ENCODE measurements around the gene NUMB. TPM values are rescaled to one million over a fixed set of nuclear protein-coding genes. Genes with fewer than 3 reads are reported as not detected.

Gene NUMB
- total RNA-seq, 4 donors from 2014 or later, result 43.1 to 83.4 (median 50.2) TPM

DNA sequence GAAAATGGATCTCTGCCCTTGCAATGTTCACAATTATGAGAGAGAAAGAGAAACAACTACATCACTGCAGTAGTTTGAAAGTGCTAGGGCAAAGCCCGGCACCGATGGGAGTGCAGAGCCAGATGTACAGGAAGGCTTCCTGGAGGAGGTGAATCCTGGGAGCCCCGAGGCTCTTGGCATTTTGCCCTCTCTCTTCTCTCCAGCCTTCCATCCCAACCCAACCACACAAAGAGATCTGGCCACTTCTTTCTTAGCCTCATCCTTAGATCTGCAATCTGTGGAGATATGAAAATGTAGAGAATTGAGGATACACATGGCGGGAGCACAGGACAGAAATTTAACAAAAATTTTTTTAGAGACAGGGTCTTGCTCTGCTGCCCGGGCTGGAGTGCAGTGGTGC, 224.3 kb downstream of the NUMB start:
- H3K4me3 ChIP-seq, result no peak overlapping the region
- TF ChIP-seq POLR2AphosphoS5 (IDR thresholded peaks at IDR 0.05) (no peak), EP300 (IDR thresholded peaks at IDR 0.05) (no peak), POLR2A (IDR thresholded peaks at IDR 0.05) (no peak)
- TF ChIP-seq, protein P1, sequence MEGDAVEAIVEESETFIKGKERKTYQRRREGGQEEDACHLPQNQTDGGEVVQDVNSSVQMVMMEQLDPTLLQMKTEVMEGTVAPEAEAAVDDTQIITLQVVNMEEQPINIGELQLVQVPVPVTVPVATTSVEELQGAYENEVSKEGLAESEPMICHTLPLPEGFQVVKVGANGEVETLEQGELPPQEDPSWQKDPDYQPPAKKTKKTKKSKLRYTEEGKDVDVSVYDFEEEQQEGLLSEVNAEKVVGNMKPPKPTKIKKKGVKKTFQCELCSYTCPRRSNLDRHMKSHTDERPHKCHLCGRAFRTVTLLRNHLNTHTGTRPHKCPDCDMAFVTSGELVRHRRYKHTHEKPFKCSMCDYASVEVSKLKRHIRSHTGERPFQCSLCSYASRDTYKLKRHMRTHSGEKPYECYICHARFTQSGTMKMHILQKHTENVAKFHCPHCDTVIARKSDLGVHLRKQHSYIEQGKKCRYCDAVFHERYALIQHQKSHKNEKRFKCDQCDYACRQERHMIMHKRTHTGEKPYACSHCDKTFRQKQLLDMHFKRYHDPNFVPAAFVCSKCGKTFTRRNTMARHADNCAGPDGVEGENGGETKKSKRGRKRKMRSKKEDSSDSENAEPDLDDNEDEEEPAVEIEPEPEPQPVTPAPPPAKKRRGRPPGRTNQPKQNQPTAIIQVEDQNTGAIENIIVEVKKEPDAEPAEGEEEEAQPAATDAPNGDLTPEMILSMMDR (IDR thresholded peaks at IDR 0.05), result no peak
- no peak overlapping the region for H3K27ac ChIP-seq
- H3K4me1 ChIP-seq, result peaks cover 25% of the 10 kb centered on the region
- 85% methylated on average over 5 of the region's 5 CpGs for WGBS
- no peaks in the 10 kb centered on the region for H3K36me3 ChIP-seq
- DNase-seq (ENCODE audit: low spot score in 2 of 2), result no peak
- H3K9me3 ChIP-seq, result no peaks in the 10 kb centered on the region
- no peaks in the 10 kb centered on the region for H3K27me3 ChIP-seq

DNA sequence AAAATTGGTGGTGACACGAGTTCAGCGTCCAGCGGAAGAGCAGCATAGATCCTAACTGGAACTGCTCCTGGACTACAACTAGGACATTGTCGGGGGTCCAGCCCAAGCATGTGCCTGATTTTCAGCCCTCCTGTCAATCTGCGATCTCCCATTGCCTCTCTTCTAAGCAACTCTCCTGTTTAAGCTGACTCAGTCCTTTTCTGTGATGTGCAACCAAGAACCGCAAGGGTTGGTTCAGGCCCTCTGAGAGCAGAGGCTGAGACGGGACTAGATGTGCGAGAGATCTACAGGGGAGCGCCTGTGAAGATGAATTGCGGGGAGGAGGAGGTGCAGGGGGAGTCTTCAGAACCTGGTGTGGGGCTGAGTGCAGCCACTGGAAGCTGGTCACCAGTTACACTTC, 224.8 kb downstream of the NUMB start:
- Histone ChIP-seq H3K9me3 (no peaks in the 10 kb centered on the region), H3K4me3 (no peak overlapping the region), H3K36me3 (no peaks in the 10 kb centered on the region), H3K27me3 (no peaks in the 10 kb centered on the region), H3K4me1 (peaks cover 25% of the 10 kb centered on the region), H3K27ac (no peak overlapping the region)
- no peak for DNase-seq (ENCODE audit: low spot score in 2 of 2)
- TF ChIP-seq POLR2AphosphoS5 (IDR thresholded peaks at IDR 0.05) (no peak), POLR2A (IDR thresholded peaks at IDR 0.05) (no peak)
- TF ChIP-seq, protein P1 (IDR thresholded peaks at IDR 0.05), result no peak
- WGBS, result 89% methylated on average over 10 of the region's 10 CpGs

DNA sequence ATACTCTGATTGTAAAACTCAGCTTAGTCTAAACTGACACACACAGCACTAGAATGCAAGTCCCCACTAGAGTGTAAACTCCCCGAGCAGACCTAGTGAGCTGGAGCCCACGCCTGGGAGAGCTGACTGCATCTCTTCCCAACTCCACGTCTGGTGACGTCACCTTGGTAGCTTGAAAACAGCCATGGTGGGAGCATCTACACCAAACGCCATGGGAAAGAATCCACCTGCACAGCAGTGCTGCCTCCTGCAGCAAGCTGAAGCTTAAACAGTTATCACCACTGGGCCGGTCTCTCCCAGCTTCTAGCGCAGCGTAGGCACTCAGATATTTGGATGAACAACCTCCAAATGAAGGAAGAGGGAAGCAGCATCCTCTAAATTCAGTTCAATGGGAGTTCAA, 225.4 kb downstream of the NUMB start:
- no peaks in the 10 kb centered on the region for H3K27me3 ChIP-seq
- no peak for DNase-seq (ENCODE audit: low spot score in 2 of 2)
- no peak overlapping the region for H3K27ac ChIP-seq
- no peak overlapping the region for H3K4me3 ChIP-seq
- TF ChIP-seq POLR2A (IDR thresholded peaks at IDR 0.05) (no peak), EP300 (IDR thresholded peaks at IDR 0.05) (no peak), POLR2AphosphoS5 (IDR thresholded peaks at IDR 0.05) (no peak)
- TF ChIP-seq, protein P1 (IDR thresholded peaks at IDR 0.05), result no peak
- H3K4me1 ChIP-seq, result peaks cover 25% of the 10 kb centered on the region
- 83% methylated on average over 8 of the region's 8 CpGs for WGBS
- H3K9me3 ChIP-seq, result no peaks in the 10 kb centered on the region
- no peaks in the 10 kb centered on the region for H3K36me3 ChIP-seq

DNA sequence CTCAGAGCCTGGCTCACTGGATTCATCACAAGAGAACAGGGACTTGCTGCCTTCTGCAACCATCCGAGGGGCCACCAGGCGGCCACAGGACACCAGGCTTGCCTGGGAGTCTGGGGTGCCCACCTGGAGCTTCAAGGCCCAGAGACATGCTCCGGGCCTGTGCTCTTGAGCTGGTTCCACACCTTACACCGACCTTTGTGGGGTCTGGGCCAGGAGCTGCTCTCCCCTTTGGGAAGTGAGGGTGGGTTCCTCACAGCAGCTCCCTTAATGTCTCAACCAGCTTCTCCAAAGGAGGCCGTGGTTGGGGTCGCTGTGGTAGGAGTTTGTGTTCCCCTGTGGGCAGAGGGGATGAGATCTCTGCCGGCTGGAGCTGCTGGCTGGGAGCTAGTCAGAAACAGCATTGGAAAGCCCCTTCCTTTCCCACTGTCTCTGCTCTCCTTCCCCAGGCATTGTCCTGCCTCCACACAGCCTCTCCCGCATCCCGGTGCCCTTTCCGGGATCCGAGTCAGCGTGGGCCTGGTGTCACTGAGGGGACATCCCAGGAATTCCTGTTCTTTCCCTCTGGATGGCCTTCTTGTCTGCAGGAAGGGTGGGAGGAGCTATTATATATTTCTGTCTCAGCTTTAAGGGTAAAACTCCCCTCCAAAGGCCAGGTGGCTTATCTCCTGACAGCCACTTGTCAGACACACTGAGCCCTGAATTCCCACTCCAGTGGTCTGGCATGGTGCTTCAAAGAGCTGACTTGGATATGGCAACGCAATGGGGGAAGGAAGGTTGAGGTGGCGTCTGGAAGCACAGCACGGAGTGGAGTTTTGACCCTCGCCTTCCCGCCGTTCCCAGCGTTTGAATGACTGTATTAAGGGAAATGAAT, 226.1 kb downstream of the NUMB start:
- Histone ChIP-seq H3K36me3 (no peaks in the 10 kb centered on the region), H3K27ac (no peak overlapping the region), H3K27me3 (no peaks in the 10 kb centered on the region), H3K9me3 (no peaks in the 10 kb centered on the region), H3K4me3 (no peak overlapping the region), H3K4me1 (peaks cover 21% of the 10 kb centered on the region)
- TF ChIP-seq POLR2AphosphoS5 (IDR thresholded peaks at IDR 0.05) (no peak), EP300 (IDR thresholded peaks at IDR 0.05) (no peak), POLR2A (IDR thresholded peaks at IDR 0.05) (no peak)
- TF ChIP-seq, protein P1 (IDR thresholded peaks at IDR 0.05), result no peak
- WGBS, result 58% methylated on average over 17 of the region's 19 CpGs
- DNase-seq (ENCODE audit: low spot score in 2 of 2), result no peak

DNA sequence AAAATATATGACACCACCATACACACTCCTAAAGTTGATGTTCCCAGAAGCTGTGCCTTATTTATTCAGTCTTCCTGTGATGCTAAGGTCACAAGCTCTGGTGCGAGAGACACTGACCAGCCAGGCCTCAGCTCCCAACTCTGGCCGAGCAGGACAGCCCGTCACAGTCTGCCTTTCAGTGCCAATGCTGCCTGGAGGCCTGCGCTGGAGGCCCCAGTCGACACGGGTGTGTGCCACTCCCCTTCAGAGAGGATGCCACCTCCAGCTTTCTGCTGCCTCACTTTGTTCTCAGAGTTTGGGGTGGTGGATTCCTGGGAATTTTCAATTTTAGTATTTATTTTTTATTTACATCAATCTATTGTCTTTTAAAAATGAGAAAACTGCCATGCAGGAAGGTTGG, 228.3 kb downstream of the NUMB start:
- Histone ChIP-seq H3K4me1 (peaks cover 20% of the 10 kb centered on the region), H3K36me3 (no peaks in the 10 kb centered on the region), H3K4me3 (no peak overlapping the region), H3K27me3 (no peaks in the 10 kb centered on the region), H3K27ac (no peak overlapping the region), H3K9me3 (no peaks in the 10 kb centered on the region)
- 92% methylated on average over 6 of the region's 6 CpGs for WGBS
- TF ChIP-seq POLR2AphosphoS5 (IDR thresholded peaks at IDR 0.05) (no peak), POLR2A (IDR thresholded peaks at IDR 0.05) (no peak), EP300 (IDR thresholded peaks at IDR 0.05) (no peak)
- TF ChIP-seq, protein P1 (IDR thresholded peaks at IDR 0.05), result no peak
- no peak for DNase-seq (ENCODE audit: low spot score in 2 of 2)

Measured in suprapubic skin (tissue), 4 donors.